KOPT-K1 (cell line): Measurements from ENCODE around the gene EFNA5.

Experiments
- H3K27ac ChIP-seq: fragments of 200-600 bp; sonication (generic); 2 replicates; pipeline ENCODE4 v1.5.1; 2016; ENCODE audit warnings: antibody characterized with exemption, mild to moderate bottlenecking, low read depth, low read length; ENCODE audit not compliant: poor library complexity, severe bottlenecking
- H3K36me3 ChIP-seq: fragments of 200-600 bp; sonication (generic); 2 replicates; pipeline ENCODE4 v1.5.1; 2017; ENCODE audit warnings: antibody characterized with exemption, mild to moderate bottlenecking, low read length, moderate library complexity; ENCODE audit not compliant: insufficient read depth
- H3K9me3 ChIP-seq: fragments of 200-600 bp; sonication (generic); 2 replicates; pipeline ENCODE4 v1.5.1; 2017; ENCODE audit warnings: antibody characterized with exemption, low read length, mild to moderate bottlenecking; ENCODE audit not compliant: insufficient read depth, poor library complexity, severe bottlenecking

Gene EFNA5

GRCh38 chr5:107605596-107606125 is 65.1 kb downstream of the EFNA5 start:
- Histone ChIP-seq H3K9me3 (no peaks in the 10 kb centered on the region), H3K36me3 (no peaks in the 10 kb centered on the region), H3K27ac (no peak overlapping the region)

DNA sequence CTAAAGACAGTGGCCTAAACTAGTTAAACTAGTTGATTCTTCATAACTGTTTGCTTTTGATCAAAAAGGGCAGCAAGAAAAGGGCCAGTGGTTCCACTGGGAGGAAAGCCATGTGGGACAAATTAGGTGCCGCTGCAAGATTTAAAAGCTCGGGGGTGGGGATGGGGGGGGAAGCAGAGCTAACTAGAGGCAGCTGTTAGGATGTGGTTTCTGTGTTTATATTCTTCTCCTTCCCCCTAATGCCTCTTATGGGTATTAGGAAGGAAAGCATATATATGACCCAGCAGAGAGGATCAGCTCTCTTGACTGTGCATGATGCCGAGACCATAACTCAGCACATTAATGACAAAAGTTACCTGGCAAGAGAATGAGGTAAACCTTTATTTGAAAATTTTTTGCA is 65.7 kb downstream of the EFNA5 start:
- Histone ChIP-seq H3K27ac (peak overlapping the region; percentile 23), H3K36me3 (no peaks in the 10 kb centered on the region)

GRCh38 chr5:107604146-107604910 is 66.4 kb downstream of the EFNA5 start:
- Histone ChIP-seq H3K36me3 (no peaks in the 10 kb centered on the region), H3K9me3 (no peaks in the 10 kb centered on the region), H3K27ac (peak overlapping the region; percentile 23)

More for the DNA sequence above, 65.7 kb downstream of the EFNA5 start:
- no peaks in the 10 kb centered on the region for H3K9me3 ChIP-seq

DNA sequence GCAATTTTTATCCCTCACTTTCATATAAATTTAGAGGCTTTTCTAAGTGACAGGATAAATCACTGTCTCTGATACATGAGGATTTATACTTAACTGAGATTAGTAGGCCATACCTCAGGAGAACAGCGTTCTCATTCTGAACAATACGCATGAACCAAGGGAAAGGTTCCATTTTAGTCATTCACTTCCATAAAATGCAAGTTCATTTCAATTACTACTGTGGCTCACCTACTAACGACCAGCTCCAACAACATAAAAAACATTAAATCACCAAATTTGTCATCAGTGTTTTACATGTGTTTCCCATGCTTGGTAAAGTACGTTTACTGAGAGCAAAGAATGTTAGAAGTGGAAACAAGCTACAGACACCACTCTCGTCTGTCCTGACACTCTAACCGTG is 67.4 kb downstream of the EFNA5 start:
- Histone ChIP-seq H3K9me3 (no peaks in the 10 kb centered on the region), H3K36me3 (no peaks in the 10 kb centered on the region), H3K27ac (no peak overlapping the region)

DNA sequence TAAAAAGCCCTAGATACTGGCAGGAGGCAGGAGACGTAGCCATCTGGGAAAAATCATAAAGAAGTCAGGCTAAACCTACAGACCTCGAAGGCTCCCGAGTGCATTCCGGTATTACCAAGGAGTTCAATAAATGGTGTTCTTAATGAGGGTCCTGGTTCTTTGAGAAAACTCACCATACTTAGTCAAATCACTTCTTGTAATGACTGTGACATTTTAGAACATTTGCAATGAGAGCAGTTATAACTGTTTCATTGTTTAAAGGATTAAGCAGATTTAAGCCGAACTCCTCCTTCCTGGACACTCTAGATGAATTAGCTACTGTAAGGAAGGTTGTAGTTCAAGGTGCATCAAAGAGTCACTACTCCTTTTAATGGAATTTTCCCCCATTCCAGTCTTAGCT is 67.8 kb downstream of the EFNA5 start:
- no peaks in the 10 kb centered on the region for H3K9me3 ChIP-seq
- H3K27ac ChIP-seq, result no peak overlapping the region

DNA sequence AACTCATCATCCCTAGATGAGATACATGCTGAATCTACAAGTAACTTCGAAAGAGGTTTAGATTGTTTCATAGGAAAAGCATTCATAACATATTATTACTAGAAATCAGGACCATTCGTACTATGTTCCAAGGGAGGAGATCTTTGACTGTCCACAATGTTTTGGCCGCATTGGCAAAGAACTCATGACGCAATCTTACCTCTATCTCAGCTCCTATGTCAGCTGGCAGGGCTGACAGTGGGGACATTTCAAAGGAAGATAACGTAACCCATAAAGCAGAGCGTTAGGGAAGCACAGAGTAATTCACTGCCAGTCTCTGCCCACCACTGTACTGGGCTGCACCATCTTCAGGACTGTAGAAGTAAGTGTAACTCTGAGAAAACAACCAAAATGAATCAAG is 69.7 kb downstream of the EFNA5 start:
- no peaks in the 10 kb centered on the region for H3K36me3 ChIP-seq
- no peak overlapping the region for H3K27ac ChIP-seq
- H3K9me3 ChIP-seq, result no peaks in the 10 kb centered on the region

More for the DNA sequence above, 67.8 kb downstream of the EFNA5 start:
- H3K36me3 ChIP-seq, result no peaks in the 10 kb centered on the region

- no peaks in the 10 kb centered on the region for H3K36me3 ChIP-seq
- no peaks in the 10 kb centered on the region for H3K9me3 ChIP-seq
- no peak overlapping the region for H3K27ac ChIP-seq
These were observed 71.8 kb downstream of the EFNA5 start for GRCh38 chr5:107598958-107599357.

- Histone ChIP-seq H3K9me3 (no peaks in the 10 kb centered on the region), H3K36me3 (no peaks in the 10 kb centered on the region), H3K27ac (no peak overlapping the region)
These were observed 72.9 kb downstream of the EFNA5 start for GRCh38 chr5:107597803-107598202.

- no peaks in the 10 kb centered on the region for H3K9me3 ChIP-seq
- no peak overlapping the region for H3K27ac ChIP-seq
- H3K36me3 ChIP-seq, result no peaks in the 10 kb centered on the region
These were observed 73.5 kb downstream of the EFNA5 start for GRCh38 chr5:107597247-107597646.

- Histone ChIP-seq H3K36me3 (no peaks in the 10 kb centered on the region), H3K27ac (no peak overlapping the region), H3K9me3 (no peaks in the 10 kb centered on the region)
These were observed 76.3 kb downstream of the EFNA5 start for GRCh38 chr5:107594253-107595045.

GRCh38 chr5:107593009-107593408 is 77.7 kb downstream of the EFNA5 start:
- Histone ChIP-seq H3K27ac (no peak overlapping the region), H3K36me3 (no peaks in the 10 kb centered on the region), H3K9me3 (no peaks in the 10 kb centered on the region)

DNA sequence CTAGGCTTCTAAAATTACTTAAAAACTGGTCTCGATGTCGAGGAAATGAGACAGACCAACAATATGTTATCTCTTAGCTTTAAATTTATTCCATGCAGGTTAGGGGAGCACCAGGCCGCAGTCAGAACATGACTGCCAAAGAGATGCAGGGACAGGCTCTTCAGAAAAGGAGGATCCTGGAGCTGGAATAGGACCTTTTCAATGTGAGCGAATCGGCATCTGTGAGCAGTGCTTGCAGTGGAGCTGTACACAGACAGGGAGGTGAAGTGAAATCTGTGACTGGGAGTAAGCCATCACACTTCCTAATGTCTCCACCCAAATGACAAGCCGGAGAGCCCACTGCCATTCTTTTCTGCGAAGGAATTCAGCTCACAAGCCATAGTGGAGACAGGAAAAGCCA is 78.2 kb downstream of the EFNA5 start:
- no peak overlapping the region for H3K27ac ChIP-seq
- no peaks in the 10 kb centered on the region for H3K9me3 ChIP-seq
- no peaks in the 10 kb centered on the region for H3K36me3 ChIP-seq

- Histone ChIP-seq H3K9me3 (no peaks in the 10 kb centered on the region), H3K27ac (no peak overlapping the region), H3K36me3 (no peaks in the 10 kb centered on the region)
These were observed 80.1 kb downstream of the EFNA5 start for GRCh38 chr5:107590686-107591085.

GRCh38 chr5:107589520-107590193 is 81.1 kb downstream of the EFNA5 start:
- Histone ChIP-seq H3K9me3 (no peaks in the 10 kb centered on the region), H3K27ac (no peak overlapping the region), H3K36me3 (no peaks in the 10 kb centered on the region)

- no peak overlapping the region for H3K27ac ChIP-seq
- H3K36me3 ChIP-seq, result no peaks in the 10 kb centered on the region
- no peaks in the 10 kb centered on the region for H3K9me3 ChIP-seq
These were observed 88.1 kb downstream of the EFNA5 start for GRCh38 chr5:107582625-107583024.
